Lower lobe of right lung (tissue), 2 donors: Measurements from ENCODE around the gene TPTE2. TPM values are rescaled to one million over a fixed set of nuclear protein-coding genes. Genes with fewer than 3 reads are reported as not detected.
A peak's percentile ranks its signal among the peaks of the same experiment; 100 is the strongest.
"Not testable (repeated sequence)": the region's sequence is repeated elsewhere in the genome, so short reads cannot be mapped to it uniquely, and the experiment has no call there.

Source experiments
- ATAC-seq, 2 donors: fragments of 200-7000 bp; cut with Tn5 transposase; one replicate each; pipeline ENCODE4 v1.9.1; 2020 to 2022; ENCODE audit warnings: mild to moderate bottlenecking in 2 of 2, moderate library complexity in 2 of 2
- DNase-seq: peaks from one replicate; pipeline ENCODE4 v3.0.0-alpha.2; 2020
- H3K27ac ChIP-seq: fragments of 200-600 bp; one replicate; pipeline ENCODE4 v1.8.0; 2022
- H3K27me3 ChIP-seq: fragments of 200-600 bp; one replicate; pipeline ENCODE4 v1.8.0; 2022; ENCODE audit warnings: low read depth
- H3K36me3 ChIP-seq: fragments of 200-600 bp; one replicate; pipeline ENCODE4 v1.8.0; 2022; ENCODE audit warnings: mild to moderate bottlenecking
- H3K4me1 ChIP-seq: fragments of 200-600 bp; one replicate; pipeline ENCODE4 v1.8.0; 2022
- H3K4me3 ChIP-seq: fragments of 200-600 bp; one replicate; pipeline ENCODE4 v1.8.0; 2022; ENCODE audit warnings: mild to moderate bottlenecking
- H3K9me3 ChIP-seq: fragments of 200-600 bp; one replicate; pipeline ENCODE4 v1.8.0; 2022
- CTCF ChIP-seq: fragments of 200-600 bp; IDR thresholded peaks from one replicate; pipeline ENCODE4 v1.8.0; 2022; ENCODE audit warnings: antibody characterized with exemption, mild to moderate bottlenecking
- intact Hi-C: fragments of 100-400 bp; cut with DNase I; formaldehyde crosslinking; loops from one replicate; pipeline ENCODE4 v1.11.0; 2022
- total RNA-seq: library from RNA; stranded (reverse); fragmentation: NEBNext Ultra II Directional; extraction: Animal tissue kit (Norgen Biotek cat#: 25700); gene quantifications from one replicate; pipeline ENCODE4 v1.2.1, GENCODE V29; 2021
- donor health status: DM: no; HTN: yes; CAD: no; lungs with severe emphysema.

The TPTE2 gene
- total RNA-seq, 1 donor from 2014 or later: not detected

GRCh38 chr13:19439056-19439686 is 122.2 kb downstream of the TPTE2 start:
- H3K27me3 ChIP-seq, H3K9me3 ChIP-seq, H3K36me3 ChIP-seq, H3K27ac ChIP-seq, DNase-seq, intact Hi-C loops, H3K4me1 ChIP-seq, ATAC-seq, H3K4me3 ChIP-seq: not testable (repeated sequence)
- TF ChIP-seq CTCF: peak; percentile 30

- ATAC-seq, H3K4me3 ChIP-seq, DNase-seq, H3K27ac ChIP-seq, H3K36me3 ChIP-seq, H3K4me1 ChIP-seq, intact Hi-C loops, H3K9me3 ChIP-seq, H3K27me3 ChIP-seq: not testable (repeated sequence)
These were observed 123.6 kb downstream of the TPTE2 start for GRCh38 chr13:19437780-19438179.

GRCh38 chr13:19422236-19422635 is 139.1 kb downstream of the TPTE2 start:
- DNase-seq, H3K27ac ChIP-seq, intact Hi-C loops: not testable (repeated sequence)

GRCh38 chr13:19412494-19412893 is 148.8 kb downstream of the TPTE2 start:
- H3K4me1 ChIP-seq, ATAC-seq, H3K27me3 ChIP-seq, DNase-seq, intact Hi-C loops, H3K36me3 ChIP-seq, H3K9me3 ChIP-seq, H3K27ac ChIP-seq, H3K4me3 ChIP-seq: not testable (repeated sequence)

More at GRCh38 chr13:19422236-19422635, 139.1 kb downstream of the TPTE2 start:
- H3K36me3 ChIP-seq, H3K4me1 ChIP-seq, H3K27me3 ChIP-seq, H3K4me3 ChIP-seq, H3K9me3 ChIP-seq, ATAC-seq: not testable (repeated sequence)

GRCh38 chr13:19382746-19383511 is 178.4 kb downstream of the TPTE2 start:
- intact Hi-C loops, DNase-seq, ATAC-seq: not testable (repeated sequence)

GRCh38 chr13:19382111-19382510 is 179.2 kb downstream of the TPTE2 start:
- TF ChIP-seq CTCF: no peak
- intact Hi-C loops: no loop called here
- H3K27ac ChIP-seq: no peak overlapping the region
- H3K27me3 ChIP-seq: no peaks in the 10 kb centered on the region
- no peak overlapping the region for H3K4me3 ChIP-seq
- no peaks in the 10 kb centered on the region for H3K36me3 ChIP-seq
- no peaks in the 10 kb centered on the region for H3K4me1 ChIP-seq
- DNase-seq (no peak), ATAC-seq (no peak)
- no peaks in the 10 kb centered on the region for H3K9me3 ChIP-seq

More at GRCh38 chr13:19382746-19383511, 178.4 kb downstream of the TPTE2 start:
- not testable (repeated sequence) for H3K27me3 ChIP-seq, H3K36me3 ChIP-seq, H3K4me3 ChIP-seq, H3K27ac ChIP-seq, H3K9me3 ChIP-seq, H3K4me1 ChIP-seq

Other genes starting within 250 kb of the TPTE2 start
- gene MPHOSPH8, start 72.1 kb upstream of the TPTE2 start, total RNA-seq: 46.5 TPM
- 40.5 TPM for gene PSPC1, start 221.4 kb upstream of the TPTE2 start, total RNA-seq